IPS-18a (cell line): ENCODE measurements around the gene ARHGAP8.

Experiments used
- H3K27ac ChIP-seq: one replicate; pipeline ENCODE4 v1.5.1; 2013; ENCODE audit warnings: low read length
- H3K27me3 ChIP-seq: one replicate; pipeline ENCODE4 v1.6.1; 2013; ENCODE audit warnings: mild to moderate bottlenecking, low read length; ENCODE audit not compliant: control insufficient read depth, insufficient read depth
- H3K36me3 ChIP-seq: one replicate; pipeline ENCODE4 v1.6.1; 2013; ENCODE audit warnings: low read depth, low read length; ENCODE audit not compliant: control insufficient read depth
- H3K4me1 ChIP-seq: one replicate; pipeline ENCODE4 v1.6.1; 2013; ENCODE audit warnings: low read depth, low read length; ENCODE audit not compliant: control insufficient read depth
- H3K4me3 ChIP-seq: one replicate; pipeline ENCODE4 v1.5.1; 2013; ENCODE audit warnings: low read length
- H3K9ac ChIP-seq: one replicate; pipeline ENCODE4 v1.6.1; 2013; ENCODE audit warnings: mild to moderate bottlenecking, low read length, moderate library complexity
- H3K9me3 ChIP-seq: one replicate; pipeline ENCODE4 v1.6.1; 2013; ENCODE audit warnings: low read depth, low read length; ENCODE audit not compliant: control insufficient read depth

Gene ARHGAP8

DNA sequence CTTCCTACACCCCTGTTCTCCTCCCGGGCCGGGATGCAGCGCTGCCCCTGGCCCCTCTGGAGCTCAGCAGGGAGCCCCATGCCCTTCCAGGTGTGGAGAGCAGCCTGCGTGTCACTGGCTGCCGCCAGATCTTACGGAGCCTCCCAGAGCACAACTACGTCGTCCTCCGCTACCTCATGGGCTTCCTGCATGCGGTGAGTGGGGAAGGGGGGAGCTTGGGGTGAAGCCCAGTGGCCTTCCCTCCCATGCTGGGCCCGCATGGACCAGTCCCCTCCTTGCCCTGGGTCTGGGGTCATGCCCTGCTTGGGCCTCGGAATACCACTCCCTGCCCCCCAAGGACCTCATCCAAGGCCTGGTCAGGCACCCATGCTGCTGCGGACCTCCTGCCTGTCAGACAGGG lies 107.3 kb downstream of the ARHGAP8 start:
- Histone ChIP-seq H3K9ac (no peak overlapping the region), H3K27ac (no peak overlapping the region), H3K4me3 (no peak overlapping the region)

DNA sequence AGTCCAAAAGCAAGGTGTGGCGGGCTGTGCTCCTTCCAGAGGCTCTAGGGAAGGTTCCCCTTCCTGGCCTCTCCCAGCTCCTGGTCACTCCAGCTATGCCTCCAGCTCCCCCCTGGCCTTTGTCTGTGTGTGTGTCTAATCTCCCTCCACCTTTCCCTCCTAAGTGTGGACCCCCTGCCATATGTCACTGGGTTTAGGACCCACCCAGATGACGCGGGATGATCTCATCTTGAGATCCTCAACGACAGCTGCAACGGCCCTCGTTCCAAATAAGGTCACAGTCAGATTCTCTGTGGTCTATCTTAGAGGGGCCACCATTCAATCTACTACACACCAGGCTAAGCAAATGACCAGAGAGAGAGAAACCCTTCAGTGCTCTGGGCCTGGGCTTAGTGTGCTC lies 107.9 kb downstream of the ARHGAP8 start:
- Histone ChIP-seq H3K4me1 (no peaks in the 10 kb centered on the region), H3K27me3 (no peaks in the 10 kb centered on the region), H3K27ac (no peak overlapping the region), H3K9ac (no peak overlapping the region), H3K9me3 (no peaks in the 10 kb centered on the region), H3K36me3 (no peaks in the 10 kb centered on the region), H3K4me3 (no peak overlapping the region)

More for the DNA sequence above, 107.3 kb downstream of the ARHGAP8 start:
- no peaks in the 10 kb centered on the region for H3K36me3 ChIP-seq
- no peaks in the 10 kb centered on the region for H3K4me1 ChIP-seq
- no peaks in the 10 kb centered on the region for H3K9me3 ChIP-seq
- H3K27me3 ChIP-seq, result no peaks in the 10 kb centered on the region

DNA sequence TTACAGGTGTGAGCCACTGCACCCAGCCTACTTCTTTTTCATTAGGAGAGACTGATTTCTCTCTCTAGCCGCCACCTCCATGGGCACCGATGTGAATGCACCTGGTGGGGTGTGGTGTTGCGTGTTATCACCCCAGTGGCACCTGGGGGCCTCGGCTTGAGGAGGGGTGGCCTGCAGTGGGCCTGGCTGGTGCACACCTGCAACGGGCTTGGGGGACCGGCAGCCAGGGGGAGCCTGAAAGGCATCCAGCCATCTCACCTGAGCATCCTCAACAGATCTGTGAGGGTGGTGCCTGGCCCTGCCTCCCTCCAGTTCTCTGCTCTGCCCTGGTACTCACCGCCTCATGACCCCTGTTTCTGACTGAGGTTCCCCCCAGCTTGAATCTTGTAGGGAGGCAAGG lies 108.9 kb downstream of the ARHGAP8 start:
- no peak overlapping the region for H3K9ac ChIP-seq
- no peaks in the 10 kb centered on the region for H3K27me3 ChIP-seq
- H3K4me3 ChIP-seq, result no peak overlapping the region
- no peaks in the 10 kb centered on the region for H3K36me3 ChIP-seq
- no peak overlapping the region for H3K27ac ChIP-seq
- H3K9me3 ChIP-seq, result no peaks in the 10 kb centered on the region
- H3K4me1 ChIP-seq, result no peaks in the 10 kb centered on the region

DNA sequence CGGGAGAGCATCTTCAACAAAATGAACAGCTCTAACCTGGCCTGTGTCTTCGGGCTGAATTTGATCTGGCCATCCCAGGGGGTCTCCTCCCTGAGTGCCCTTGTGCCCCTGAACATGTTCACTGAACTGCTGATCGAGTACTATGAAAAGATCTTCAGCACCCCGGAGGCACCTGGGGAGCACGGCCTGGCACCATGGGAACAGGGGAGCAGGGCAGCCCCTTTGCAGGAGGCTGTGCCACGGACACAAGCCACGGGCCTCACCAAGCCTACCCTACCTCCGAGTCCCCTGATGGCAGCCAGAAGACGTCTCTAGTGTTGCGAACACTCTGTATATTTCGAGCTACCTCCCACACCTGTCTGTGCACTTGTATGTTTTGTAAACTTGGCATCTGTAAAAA lies 109.9 kb downstream of the ARHGAP8 start:
- H3K4me1 ChIP-seq, result no peaks in the 10 kb centered on the region
- H3K4me3 ChIP-seq, result no peak overlapping the region
- H3K9me3 ChIP-seq, result no peaks in the 10 kb centered on the region
- no peaks in the 10 kb centered on the region for H3K36me3 ChIP-seq
- H3K9ac ChIP-seq, result no peak overlapping the region
- H3K27me3 ChIP-seq, result no peaks in the 10 kb centered on the region
- H3K27ac ChIP-seq, result no peak overlapping the region

DNA sequence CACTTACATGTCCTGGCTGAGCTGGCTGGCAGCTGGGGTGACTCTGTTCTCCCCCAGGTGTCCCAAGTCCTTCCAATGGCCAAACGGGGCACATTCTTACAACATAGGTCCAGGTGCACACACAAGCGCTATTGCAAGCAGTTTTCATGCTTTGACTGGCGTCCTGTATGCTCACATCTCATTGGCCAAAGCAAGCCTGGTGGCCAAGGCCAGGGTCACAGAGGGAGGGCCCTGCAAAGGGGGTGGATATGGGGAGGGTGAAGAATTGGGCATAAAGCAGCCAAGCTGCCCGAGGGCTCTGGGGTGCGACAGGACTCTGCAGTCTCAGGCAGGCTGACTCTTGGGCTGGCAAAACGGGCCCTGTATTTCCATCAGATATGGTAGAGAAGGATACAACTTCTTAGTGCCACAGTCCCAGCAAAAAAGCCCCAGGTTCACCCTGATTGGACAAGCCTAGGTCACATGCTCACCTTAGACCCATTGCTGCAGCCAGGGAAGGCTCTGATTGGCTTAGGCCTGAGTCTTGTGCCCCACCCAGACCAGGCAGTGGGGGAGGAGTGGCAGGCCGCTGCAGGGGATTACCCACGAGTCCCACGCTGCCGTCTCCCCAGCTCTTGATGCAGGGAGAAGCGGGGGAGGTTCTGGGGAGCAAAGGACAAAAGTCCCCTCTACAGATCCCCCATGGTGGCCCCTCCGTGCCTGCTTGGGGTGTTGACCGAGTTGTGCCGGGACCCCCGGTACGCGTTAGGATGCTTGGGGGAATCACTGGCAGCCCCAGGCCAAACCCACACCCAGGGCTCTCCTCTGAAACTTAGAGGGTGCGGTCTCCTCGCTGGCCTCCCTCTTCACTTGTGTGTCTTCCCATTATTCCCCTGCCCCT lies 110.8 kb downstream of the ARHGAP8 start:
- H3K4me3 ChIP-seq, result no peak overlapping the region
- no peak overlapping the region for H3K27ac ChIP-seq
- no peak overlapping the region for H3K9ac ChIP-seq
- no peaks in the 10 kb centered on the region for H3K4me1 ChIP-seq
- no peaks in the 10 kb centered on the region for H3K36me3 ChIP-seq
- no peaks in the 10 kb centered on the region for H3K9me3 ChIP-seq
- no peaks in the 10 kb centered on the region for H3K27me3 ChIP-seq

DNA sequence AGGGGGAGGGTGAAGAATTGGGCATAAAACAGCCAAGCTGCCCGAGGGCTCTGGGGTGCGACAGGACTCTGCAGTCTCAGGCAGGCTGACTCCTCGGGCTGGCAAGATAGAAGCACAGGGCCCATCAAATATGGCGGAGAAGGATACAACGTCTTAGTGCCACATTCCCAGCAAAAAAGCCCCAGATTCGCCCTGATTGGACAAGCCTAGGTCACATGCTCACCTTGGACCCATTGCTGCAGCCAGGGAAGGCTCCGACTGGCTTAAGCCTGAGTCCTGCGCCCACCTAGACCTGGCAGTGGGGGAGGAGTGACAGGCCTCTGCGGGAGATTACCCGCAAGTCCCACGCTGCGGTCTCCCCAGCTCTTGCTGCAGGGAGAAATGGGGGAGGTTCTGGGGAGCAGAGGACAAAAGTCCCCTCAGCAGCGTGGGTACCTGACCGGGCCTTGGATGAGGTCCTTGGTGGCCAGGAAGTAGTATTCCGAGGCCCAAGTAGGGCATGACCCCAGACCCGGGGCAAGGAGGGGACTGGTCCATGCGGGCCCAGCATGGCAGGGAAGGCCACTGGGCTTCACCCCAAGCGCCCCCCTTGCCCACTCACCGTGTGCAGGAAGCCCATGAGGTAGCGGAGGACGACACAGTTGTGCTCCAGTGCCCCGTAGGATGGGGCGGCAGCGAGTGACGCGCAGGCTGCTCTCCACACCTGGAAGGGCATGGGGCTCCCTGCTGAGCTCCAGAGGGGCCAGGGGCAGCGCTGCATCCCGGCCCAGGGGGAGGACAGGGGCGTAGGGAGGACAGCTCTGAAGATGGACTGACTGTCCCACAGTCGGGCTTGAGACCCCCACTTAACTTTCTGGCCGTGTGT lies 113.0 kb downstream of the ARHGAP8 start:
- Histone ChIP-seq H3K9ac (no peak overlapping the region), H3K4me1 (peaks cover 9% of the 10 kb centered on the region), H3K9me3 (no peaks in the 10 kb centered on the region), H3K27me3 (no peaks in the 10 kb centered on the region), H3K27ac (no peak overlapping the region), H3K36me3 (no peaks in the 10 kb centered on the region), H3K4me3 (no peak overlapping the region)

DNA sequence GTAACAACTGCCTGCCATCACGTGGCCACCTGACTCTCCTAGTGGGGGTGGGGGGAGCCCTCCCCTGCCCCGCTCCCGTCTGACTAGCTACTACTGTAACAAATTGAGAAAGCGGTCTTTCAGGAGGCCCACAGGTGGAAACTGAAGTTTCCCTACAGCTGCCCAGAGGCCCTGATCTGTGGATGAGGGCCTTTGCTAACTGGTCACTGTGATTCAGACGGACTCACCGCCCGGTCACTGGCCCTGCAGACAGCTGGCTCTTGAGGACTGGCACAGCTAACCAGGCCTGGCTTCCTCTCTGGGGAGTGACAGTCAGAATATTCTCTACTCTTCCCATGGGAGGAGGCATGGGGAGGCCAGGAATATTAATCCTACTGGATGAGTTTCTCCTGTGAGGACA lies 116.8 kb downstream of the ARHGAP8 start:
- no peak overlapping the region for H3K4me3 ChIP-seq
- no peaks in the 10 kb centered on the region for H3K9me3 ChIP-seq

DNA sequence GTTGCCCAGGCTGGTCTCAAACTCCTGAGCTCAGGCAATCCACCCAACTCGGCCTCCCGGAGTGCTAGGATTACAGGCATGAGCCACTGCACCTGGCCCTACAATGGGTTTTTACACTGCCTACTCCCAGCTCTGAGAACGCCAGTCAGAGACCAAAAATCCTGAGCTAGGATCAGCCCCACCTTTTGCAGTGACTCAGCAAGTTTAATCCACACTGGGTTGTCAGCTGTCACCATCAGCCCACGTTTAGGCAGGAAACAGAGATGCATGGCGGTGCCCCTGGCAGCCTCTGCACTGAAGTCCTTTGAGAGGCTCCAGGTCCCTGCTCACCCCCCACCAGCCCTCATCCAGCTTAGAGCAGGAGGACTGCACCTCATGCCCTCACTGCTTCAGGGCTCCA lies 117.6 kb downstream of the ARHGAP8 start:
- Histone ChIP-seq H3K4me3 (no peak overlapping the region), H3K4me1 (peaks cover 10% of the 10 kb centered on the region), H3K36me3 (no peaks in the 10 kb centered on the region), H3K27me3 (no peaks in the 10 kb centered on the region), H3K9me3 (no peaks in the 10 kb centered on the region), H3K27ac (no peak overlapping the region), H3K9ac (no peak overlapping the region)

More for the DNA sequence above, 116.8 kb downstream of the ARHGAP8 start:
- no peak overlapping the region for H3K27ac ChIP-seq
- no peaks in the 10 kb centered on the region for H3K36me3 ChIP-seq
- H3K9ac ChIP-seq, result no peak overlapping the region
- peaks cover 10% of the 10 kb centered on the region for H3K4me1 ChIP-seq
- H3K27me3 ChIP-seq, result no peaks in the 10 kb centered on the region

DNA sequence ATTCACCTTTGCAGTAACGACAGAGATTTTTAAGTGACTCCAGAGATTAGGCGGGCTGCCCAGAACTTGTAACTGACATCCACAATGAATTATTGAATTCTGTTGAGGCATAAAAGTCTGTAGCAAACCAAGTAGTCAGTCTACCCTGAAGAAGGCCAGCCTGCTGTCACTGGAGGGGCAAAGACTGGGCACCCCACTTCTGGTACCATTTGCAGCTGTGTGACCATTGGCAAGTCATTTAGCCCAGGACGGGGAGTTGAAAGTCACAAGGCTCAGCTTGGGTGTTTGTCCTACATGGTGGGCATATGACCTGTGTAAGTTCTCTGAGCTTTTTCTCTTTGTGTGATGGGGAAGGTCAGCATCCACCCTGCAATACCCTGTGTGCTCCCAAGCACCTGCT lies 119.4 kb downstream of the ARHGAP8 start:
- Histone ChIP-seq H3K9me3 (no peaks in the 10 kb centered on the region), H3K36me3 (no peaks in the 10 kb centered on the region), H3K4me3 (no peak overlapping the region)

DNA sequence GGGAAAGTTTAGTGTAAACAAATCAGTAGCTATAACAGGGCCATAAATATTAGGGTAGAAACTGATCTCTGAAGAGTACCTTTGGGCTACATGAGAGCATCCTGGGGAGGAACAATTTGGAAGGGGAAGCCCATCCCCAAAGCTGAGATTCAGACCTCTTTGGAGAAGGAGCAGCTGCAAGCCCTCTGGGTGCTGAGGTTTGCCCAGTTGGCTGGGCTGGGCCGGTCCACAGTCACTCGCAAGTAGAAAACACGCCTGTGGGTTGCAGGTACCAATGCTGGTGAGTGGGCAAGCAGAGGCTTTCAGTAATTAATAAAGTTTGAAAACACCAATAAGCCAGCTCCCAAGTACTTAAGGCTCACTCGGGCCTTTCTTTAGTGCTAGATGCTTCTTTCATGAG lies 124.5 kb downstream of the ARHGAP8 start:
- no peaks in the 10 kb centered on the region for H3K27me3 ChIP-seq
- no peak overlapping the region for H3K27ac ChIP-seq
- no peaks in the 10 kb centered on the region for H3K4me1 ChIP-seq
- H3K9me3 ChIP-seq, result no peaks in the 10 kb centered on the region
- H3K4me3 ChIP-seq, result no peak overlapping the region
- no peak overlapping the region for H3K9ac ChIP-seq
- peaks cover 8% of the 10 kb centered on the region for H3K36me3 ChIP-seq

More for the DNA sequence above, 119.4 kb downstream of the ARHGAP8 start:
- peaks cover 10% of the 10 kb centered on the region for H3K4me1 ChIP-seq
- no peak overlapping the region for H3K27ac ChIP-seq
- H3K9ac ChIP-seq, result no peak overlapping the region
- H3K27me3 ChIP-seq, result no peaks in the 10 kb centered on the region

DNA sequence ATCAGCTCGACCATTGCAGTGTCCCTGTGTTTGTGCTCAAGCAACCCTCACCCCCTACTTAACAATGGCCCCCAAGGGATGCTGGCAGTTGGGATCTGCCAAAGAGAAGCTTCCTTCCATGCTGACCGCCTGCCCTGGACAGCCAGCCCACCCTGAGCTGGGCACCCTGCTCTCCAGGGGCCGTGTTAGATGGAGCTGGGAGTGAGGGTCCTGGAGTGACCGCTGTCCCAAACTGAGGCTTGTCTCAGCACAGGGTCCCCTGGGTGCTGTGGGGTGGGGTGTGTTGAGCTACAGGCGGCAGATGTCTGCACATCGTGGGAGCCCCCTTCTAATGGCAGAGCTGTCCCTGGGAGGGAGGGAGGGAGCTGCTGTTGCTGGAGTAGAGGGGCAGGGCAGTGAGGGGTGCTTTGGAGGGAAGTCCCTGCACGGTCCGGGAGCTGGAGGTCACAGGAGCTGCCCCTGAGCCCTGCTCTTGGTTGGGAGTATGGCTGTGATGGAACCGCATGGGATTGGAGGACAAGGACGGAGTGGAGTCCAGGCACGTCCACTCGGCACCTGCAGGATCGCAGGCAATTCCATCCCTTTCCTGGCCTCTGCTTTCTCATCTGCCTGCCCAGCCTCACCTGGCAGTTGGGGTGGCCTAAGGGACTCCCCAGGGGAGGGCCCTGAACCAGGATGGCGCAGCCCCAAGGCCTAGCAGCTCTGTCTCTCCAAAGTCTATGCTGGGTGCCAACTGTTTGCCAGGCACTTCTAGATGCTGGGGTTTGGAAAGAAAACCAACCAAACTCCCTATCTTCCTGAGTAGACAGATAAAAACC lies 126.3 kb downstream of the ARHGAP8 start:
- H3K36me3 ChIP-seq, result peaks cover 19% of the 10 kb centered on the region
- H3K27me3 ChIP-seq, result no peaks in the 10 kb centered on the region
- H3K9ac ChIP-seq, result no peak overlapping the region
- no peak overlapping the region for H3K4me3 ChIP-seq
- H3K4me1 ChIP-seq, result no peaks in the 10 kb centered on the region
- H3K9me3 ChIP-seq, result no peaks in the 10 kb centered on the region
- no peak overlapping the region for H3K27ac ChIP-seq
